Measurements from ENCODE around the gene TMA7.
"Not testable (repeated sequence)": the region's sequence is repeated elsewhere in the genome, so short reads cannot be mapped to it uniquely, and the experiment has no call there.

GRCh38 chr3:48474031-48474430 lies 34.0 kb downstream of the TMA7 start:
- TF ChIP-seq PRDM1 (tag by site-specific recombination; IDR thresholded peaks at IDR 0.05); CTCF (tag by site-specific recombination; IDR thresholded peaks at IDR 0.05); KLF16 (tag by site-specific recombination; IDR thresholded peaks at IDR 0.05); ZNF701 (tag by site-specific recombination; IDR thresholded peaks at IDR 0.05); ZNF302 (tag by site-specific recombination; IDR thresholded peaks at IDR 0.05; ENCODE audit: low read depth); ZFP37 (tag by site-specific recombination; IDR thresholded peaks at IDR 0.05); ZNF623 (tag by site-specific recombination; IDR thresholded peaks at IDR 0.05); ZNF362 (tag by site-specific recombination; IDR thresholded peaks at IDR 0.05); ZNF510 (tag by site-specific recombination; IDR thresholded peaks at IDR 0.05; ENCODE audit: insufficient replicate concordance); ZNF561 (tag by site-specific recombination; IDR thresholded peaks at IDR 0.05; ENCODE audit: borderline replicate concordance); ZNF2 (tag by site-specific recombination; IDR thresholded peaks at IDR 0.05); ZNF24 (tag by site-specific recombination; IDR thresholded peaks at IDR 0.05); ZBTB1 (tag by site-specific recombination; IDR thresholded peaks at IDR 0.05): not testable (repeated sequence)
- TF ChIP-seq, protein P1, sequence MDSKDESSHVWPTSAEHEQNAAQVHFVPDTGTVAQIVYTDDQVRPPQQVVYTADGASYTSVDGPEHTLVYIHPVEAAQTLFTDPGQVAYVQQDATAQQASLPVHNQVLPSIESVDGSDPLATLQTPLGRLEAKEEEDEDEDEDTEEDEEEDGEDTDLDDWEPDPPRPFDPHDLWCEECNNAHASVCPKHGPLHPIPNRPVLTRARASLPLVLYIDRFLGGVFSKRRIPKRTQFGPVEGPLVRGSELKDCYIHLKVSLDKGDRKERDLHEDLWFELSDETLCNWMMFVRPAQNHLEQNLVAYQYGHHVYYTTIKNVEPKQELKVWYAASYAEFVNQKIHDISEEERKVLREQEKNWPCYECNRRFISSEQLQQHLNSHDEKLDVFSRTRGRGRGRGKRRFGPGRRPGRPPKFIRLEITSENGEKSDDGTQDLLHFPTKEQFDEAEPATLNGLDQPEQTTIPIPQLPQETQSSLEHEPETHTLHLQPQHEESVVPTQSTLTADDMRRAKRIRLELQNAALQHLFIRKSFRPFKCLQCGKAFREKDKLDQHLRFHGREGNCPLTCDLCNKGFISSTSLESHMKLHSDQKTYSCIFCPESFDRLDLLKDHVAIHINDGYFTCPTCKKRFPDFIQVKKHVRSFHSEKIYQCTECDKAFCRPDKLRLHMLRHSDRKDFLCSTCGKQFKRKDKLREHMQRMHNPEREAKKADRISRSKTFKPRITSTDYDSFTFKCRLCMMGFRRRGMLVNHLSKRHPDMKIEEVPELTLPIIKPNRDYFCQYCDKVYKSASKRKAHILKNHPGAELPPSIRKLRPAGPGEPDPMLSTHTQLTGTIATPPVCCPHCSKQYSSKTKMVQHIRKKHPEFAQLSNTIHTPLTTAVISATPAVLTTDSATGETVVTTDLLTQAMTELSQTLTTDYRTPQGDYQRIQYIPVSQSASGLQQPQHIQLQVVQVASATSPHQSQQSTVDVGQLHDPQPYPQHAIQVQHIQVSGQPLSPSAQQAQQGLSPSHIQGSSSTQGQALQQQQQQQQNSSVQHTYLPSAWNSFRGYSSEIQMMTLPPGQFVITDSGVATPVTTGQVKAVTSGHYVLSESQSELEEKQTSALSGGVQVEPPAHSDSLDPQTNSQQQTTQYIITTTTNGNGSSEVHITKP (tag by site-specific recombination; IDR thresholded peaks at IDR 0.05) = not testable (repeated sequence)
